Activated naive CD8-positive, alpha-beta T cell treated with anti-CD3 and anti-CD28 coated beads, Interleukin-2, amount 10 ng/mL, durations not matched to agents 7 days and 5 days (primary cell): ENCODE results near the gene SMARCD3. TPM values are rescaled to one million over a fixed set of nuclear protein-coding genes. Genes with fewer than 3 reads are reported as not detected.
A peak's percentile ranks its signal among the peaks of the same experiment; 100 is the strongest.

Experiments
- ATAC-seq: fragments of 150-1000 bp; cut with Tn5 transposase; one replicate; pipeline ENCODE4 v1.10.0; 2021; ENCODE audit warnings: low read depth, moderate library complexity
- POLR2A ChIA-PET: fragments of 350-600 bp; sonication (Branson Sonifier 250); formaldehyde crosslinking; loops from one replicate; lab custom pipeline; 2021; ENCODE audit warnings: antibody characterized with exemption; lab: Charles Lee
- DNase-seq: peaks from one replicate; pipeline ENCODE4 v3.0.0; 2021
- H3K27ac Mint-ChIP-seq: one replicate; pipeline ENCODE4 v1.8.0; 2022; ENCODE audit warnings: mild to moderate bottlenecking, mixed read lengths
- H3K27me3 Mint-ChIP-seq: one replicate; pipeline ENCODE4 v1.8.0; 2022; ENCODE audit warnings: mild to moderate bottlenecking, moderate library complexity, mixed read lengths
- H3K36me3 Mint-ChIP-seq: one replicate; pipeline ENCODE4 v1.8.0; 2021; ENCODE audit warnings: mild to moderate bottlenecking, mixed read lengths
- H3K4me1 Mint-ChIP-seq: one replicate; pipeline ENCODE4 v1.8.0; 2021; ENCODE audit warnings: mixed read lengths
- H3K4me3 Mint-ChIP-seq: one replicate; pipeline ENCODE4 v1.8.0; 2022; ENCODE audit warnings: mild to moderate bottlenecking, moderate library complexity, mixed read lengths
- H3K9me3 Mint-ChIP-seq: one replicate; pipeline ENCODE4 v1.8.0; 2021; ENCODE audit warnings: mixed read lengths
- total RNA-seq, 2 experiments: library from RNA; stranded (reverse); gene quantifications; one replicate each; pipeline ENCODE4 v1.2.3, GENCODE V29; 2021

SMARCD3 gene
- total RNA-seq, 2 experiments from 2014 or later, result 7.8 to 12.6 TPM

GRCh38 chr7:151277631-151278030 is 29.1 kb upstream of the SMARCD3 start:
- no peaks in the 10 kb centered on the region for H3K9me3 Mint-ChIP-seq
- peaks cover 12% of the 10 kb centered on the region for H3K27me3 Mint-ChIP-seq
- POLR2A ChIA-PET, result interaction anchor here (0.6 to 1.1 kb wide), 5 partner anchors 10 to 65 kb away, joined by 3 to 4 read pairs (median 3); partner anchors contain the start of gene CHPF2
- no peak for DNase-seq
- H3K4me1 Mint-ChIP-seq, result peaks cover 18% of the 10 kb centered on the region
- H3K36me3 Mint-ChIP-seq, result no peaks in the 10 kb centered on the region
- no peak for ATAC-seq
- H3K4me3 Mint-ChIP-seq, result peak overlapping the region; percentile 66
- H3K27ac Mint-ChIP-seq, result peak overlapping the region; percentile 71

- POLR2A ChIA-PET, result interaction anchor here (0.6 to 1.1 kb wide), 5 partner anchors 10 to 65 kb away, joined by 3 to 4 read pairs (median 3); partner anchors contain the start of gene CHPF2
- peak; percentile 74 for DNase-seq
- H3K27ac Mint-ChIP-seq, result peak overlapping the region; percentile 71
Measured at GRCh38 chr7:151276666-151277590, 28.4 kb upstream of the SMARCD3 start.

GRCh38 chr7:151275813-151276577 is 27.5 kb upstream of the SMARCD3 start:
- no peak for ATAC-seq
- H3K9me3 Mint-ChIP-seq, result no peaks in the 10 kb centered on the region
- H3K27me3 Mint-ChIP-seq, result peaks cover 4% of the 10 kb centered on the region
- POLR2A ChIA-PET, result no interaction called here
- no peak for DNase-seq
- peak overlapping the region; percentile 72 for H3K4me3 Mint-ChIP-seq
- no peaks in the 10 kb centered on the region for H3K36me3 Mint-ChIP-seq
- H3K27ac Mint-ChIP-seq, result no peak overlapping the region
- H3K4me1 Mint-ChIP-seq, result peaks cover 28% of the 10 kb centered on the region

More at GRCh38 chr7:151276666-151277590, 28.4 kb upstream of the SMARCD3 start:
- Mint-ChIP-seq H3K36me3 (no peaks in the 10 kb centered on the region), H3K9me3 (no peaks in the 10 kb centered on the region), H3K27me3 (peaks cover 9% of the 10 kb centered on the region), H3K4me1 (peaks cover 24% of the 10 kb centered on the region), H3K4me3 (peak overlapping the region; percentile 72)
- peak; percentile 67 for ATAC-seq

- H3K4me3 Mint-ChIP-seq, result peak overlapping the region; percentile 72
- H3K27ac Mint-ChIP-seq, result no peak overlapping the region
- H3K9me3 Mint-ChIP-seq, result no peaks in the 10 kb centered on the region
- H3K4me1 Mint-ChIP-seq, result peaks cover 28% of the 10 kb centered on the region
- no peaks in the 10 kb centered on the region for H3K36me3 Mint-ChIP-seq
- POLR2A ChIA-PET, result no interaction called here
- ATAC-seq, result no peak
- DNase-seq, result no peak
- peaks cover 4% of the 10 kb centered on the region for H3K27me3 Mint-ChIP-seq
Measured at GRCh38 chr7:151274936-151275812, 26.7 kb upstream of the SMARCD3 start.

GRCh38 chr7:151274396-151274795 is 25.9 kb upstream of the SMARCD3 start:
- H3K9me3 Mint-ChIP-seq, result no peaks in the 10 kb centered on the region
- H3K36me3 Mint-ChIP-seq, result no peaks in the 10 kb centered on the region
- ATAC-seq (no peak), DNase-seq (no peak)
- H3K4me1 Mint-ChIP-seq, result peaks cover 28% of the 10 kb centered on the region
- H3K4me3 Mint-ChIP-seq, result no peak overlapping the region
- POLR2A ChIA-PET, result no interaction called here
- no peak overlapping the region for H3K27ac Mint-ChIP-seq
- peaks cover 2% of the 10 kb centered on the region for H3K27me3 Mint-ChIP-seq

DNA sequence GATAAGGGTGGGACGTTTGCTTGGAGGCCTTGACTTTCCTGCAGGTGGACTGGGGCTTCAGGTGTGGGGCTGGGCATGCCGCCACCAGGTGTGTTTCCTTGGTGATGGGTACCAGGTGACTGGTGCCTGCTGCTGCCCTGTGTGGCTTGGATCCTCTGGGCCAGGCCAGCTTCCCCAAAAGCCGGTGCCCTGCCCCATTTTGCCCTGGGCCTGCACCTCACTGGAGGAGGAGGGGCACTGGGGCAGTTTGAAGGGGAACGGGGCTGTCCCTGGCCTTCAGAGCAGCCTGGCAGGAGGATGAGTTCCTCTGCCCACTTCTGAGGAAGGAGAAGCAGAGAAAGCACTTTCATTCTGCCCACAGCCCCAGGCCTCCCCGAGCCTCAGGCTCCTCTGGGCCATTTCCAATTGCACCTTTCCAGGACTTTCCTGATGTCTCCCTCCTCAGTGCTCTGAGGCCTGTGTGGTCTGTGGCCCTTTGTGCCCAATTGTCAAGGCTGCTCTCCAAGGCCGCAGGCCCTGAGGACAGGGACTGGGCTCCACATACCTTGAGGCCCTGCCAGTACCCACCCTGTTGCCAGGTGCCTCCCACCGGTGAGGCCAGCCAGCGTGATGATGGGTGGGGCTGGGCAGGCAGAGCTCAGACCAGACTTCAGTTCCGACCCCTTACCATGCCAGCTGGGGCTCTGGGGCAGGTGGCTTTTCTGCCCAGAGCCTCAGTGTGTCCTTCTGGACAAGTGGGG is 25.3 kb upstream of the SMARCD3 start:
- ATAC-seq, result no peak
- Mint-ChIP-seq H3K9me3 (no peaks in the 10 kb centered on the region), H3K27ac (no peak overlapping the region), H3K4me3 (no peak overlapping the region), H3K36me3 (no peaks in the 10 kb centered on the region), H3K4me1 (peaks cover 28% of the 10 kb centered on the region), H3K27me3 (no peaks in the 10 kb centered on the region)
- POLR2A ChIA-PET, result no interaction called here
- no peak for DNase-seq

- DNase-seq, result no peak
- Mint-ChIP-seq H3K4me3 (no peak overlapping the region), H3K36me3 (no peaks in the 10 kb centered on the region), H3K4me1 (peaks cover 26% of the 10 kb centered on the region), H3K9me3 (no peaks in the 10 kb centered on the region), H3K27me3 (no peaks in the 10 kb centered on the region), H3K27ac (no peak overlapping the region)
- POLR2A ChIA-PET, result no interaction called here
- no peak for ATAC-seq
Measured at GRCh38 chr7:151272877-151273276, 24.4 kb upstream of the SMARCD3 start.

- H3K27ac Mint-ChIP-seq, result peak overlapping the region; percentile 0
Measured at GRCh38 chr7:151272405-151272804, 23.9 kb upstream of the SMARCD3 start.

DNA sequence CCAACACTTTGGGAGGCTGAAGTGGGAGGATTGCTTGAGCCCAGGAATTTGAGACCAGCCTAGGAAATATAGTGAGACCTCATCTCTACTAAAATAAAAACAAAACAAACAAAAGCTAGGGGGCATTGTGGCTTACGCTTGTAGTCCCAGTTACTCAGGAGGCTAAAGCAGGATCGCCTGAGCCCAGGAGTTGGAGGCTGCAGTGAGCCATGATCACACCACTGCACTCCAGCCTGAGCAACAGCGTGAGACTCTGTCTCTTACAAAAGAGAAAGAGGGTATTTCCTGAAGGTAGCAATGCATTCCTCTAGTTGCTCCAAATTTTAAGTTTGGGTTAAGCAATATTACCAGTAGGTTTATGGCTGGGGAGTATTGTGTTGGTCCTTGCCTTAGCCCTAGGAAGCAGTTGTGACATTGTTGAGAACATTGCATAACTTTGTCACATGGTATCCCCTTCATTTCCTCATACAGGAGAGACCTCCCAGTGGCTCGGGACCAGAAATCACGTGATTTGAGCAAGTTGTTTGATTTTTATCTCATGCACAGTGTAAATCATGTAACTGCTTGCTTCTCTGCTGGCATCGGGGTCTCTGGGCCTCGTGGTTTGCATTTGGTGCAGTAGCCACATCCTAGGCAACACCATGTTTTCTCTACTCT is 23.3 kb upstream of the SMARCD3 start:
- no peak for DNase-seq
- ATAC-seq, result peak; percentile 57

More at GRCh38 chr7:151272405-151272804, 23.9 kb upstream of the SMARCD3 start:
- H3K4me3 Mint-ChIP-seq, result no peak overlapping the region
- DNase-seq (no peak), ATAC-seq (no peak)
- no peaks in the 10 kb centered on the region for H3K27me3 Mint-ChIP-seq
- no peaks in the 10 kb centered on the region for H3K36me3 Mint-ChIP-seq
- POLR2A ChIA-PET, result no interaction called here
- no peaks in the 10 kb centered on the region for H3K9me3 Mint-ChIP-seq
- H3K4me1 Mint-ChIP-seq, result peaks cover 25% of the 10 kb centered on the region

GRCh38 chr7:151269511-151269910 is 21.0 kb upstream of the SMARCD3 start:
- Mint-ChIP-seq H3K27ac (no peak overlapping the region), H3K4me1 (peaks cover 11% of the 10 kb centered on the region), H3K36me3 (no peaks in the 10 kb centered on the region), H3K4me3 (no peak overlapping the region), H3K27me3 (no peaks in the 10 kb centered on the region), H3K9me3 (no peaks in the 10 kb centered on the region)
- POLR2A ChIA-PET, result no interaction called here
- DNase-seq, result no peak
- ATAC-seq, result no peak

More for the DNA sequence above, 23.3 kb upstream of the SMARCD3 start:
- Mint-ChIP-seq H3K9me3 (no peaks in the 10 kb centered on the region), H3K27ac (peak overlapping the region; percentile 0), H3K4me1 (peaks cover 21% of the 10 kb centered on the region), H3K4me3 (no peak overlapping the region), H3K36me3 (no peaks in the 10 kb centered on the region), H3K27me3 (no peaks in the 10 kb centered on the region)
- POLR2A ChIA-PET, result no interaction called here

GRCh38 chr7:151265351-151265931 is 16.9 kb upstream of the SMARCD3 start:
- ATAC-seq (no peak), DNase-seq (no peak)
- POLR2A ChIA-PET, result no interaction called here
- H3K4me1 Mint-ChIP-seq, result no peaks in the 10 kb centered on the region
- no peaks in the 10 kb centered on the region for H3K27me3 Mint-ChIP-seq
- H3K9me3 Mint-ChIP-seq, result no peaks in the 10 kb centered on the region
- H3K4me3 Mint-ChIP-seq, result no peak overlapping the region
- no peaks in the 10 kb centered on the region for H3K36me3 Mint-ChIP-seq
- H3K27ac Mint-ChIP-seq, result no peak overlapping the region
